SKM-1 (cell line): Measurements from ENCODE around the gene TMEM178B.

Experiments used
- DNase-seq: peaks from one replicate; lab custom pipeline; 2025; ENCODE audit not compliant: unreplicated experiment; lab: John Stamatoyannopoulos, UW

The TMEM178B gene

DNA sequence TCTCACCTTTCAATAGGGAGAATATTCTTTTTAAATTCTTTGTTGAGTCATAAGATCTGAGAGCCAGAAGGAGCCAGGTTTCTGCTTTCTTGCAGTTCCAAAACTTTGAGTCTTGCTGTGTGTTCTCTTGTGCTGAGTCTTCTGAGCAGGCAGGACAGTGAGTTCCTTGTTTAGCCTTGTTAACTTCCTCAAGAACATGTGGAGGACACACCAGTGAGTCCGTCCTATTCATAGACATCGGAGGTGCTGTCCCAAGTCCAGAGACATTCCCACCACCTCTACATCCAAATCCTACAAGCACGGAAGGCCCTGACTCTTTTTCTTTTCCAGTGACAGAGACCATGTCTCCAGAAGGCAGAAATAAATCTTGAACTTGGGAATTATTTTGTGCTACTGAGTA is 342.1 kb downstream of the TMEM178B start:
- DNase-seq = no peak

DNA sequence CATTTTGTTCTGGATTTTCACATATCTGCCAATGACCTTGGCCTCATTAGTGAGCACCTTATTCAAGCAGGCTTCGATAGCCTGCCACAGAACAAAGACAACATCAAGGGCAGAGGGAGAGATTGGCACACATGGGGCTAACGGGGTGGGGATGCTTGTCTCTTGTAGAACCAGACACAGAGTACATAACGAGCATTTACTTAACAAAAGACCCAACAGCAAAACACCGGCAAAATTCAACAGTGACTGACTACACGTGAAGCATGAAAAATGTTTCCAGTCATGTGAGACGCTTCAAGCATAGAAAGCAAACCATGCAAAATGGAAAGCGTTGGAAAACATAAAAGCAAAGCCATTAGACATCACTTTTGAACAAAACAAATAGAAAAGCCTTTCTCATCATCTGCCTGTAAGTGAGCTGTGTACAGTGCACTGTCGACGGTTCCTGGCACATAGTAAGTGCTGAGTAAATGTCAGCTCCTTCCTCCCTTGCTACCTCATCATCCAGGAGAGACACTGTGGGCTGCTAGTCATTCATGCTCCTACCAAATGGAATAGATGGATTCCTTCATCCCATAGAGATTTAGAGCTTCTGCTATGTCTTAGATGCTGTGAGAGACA is 342.9 kb downstream of the TMEM178B start:
- no peak for DNase-seq

DNA sequence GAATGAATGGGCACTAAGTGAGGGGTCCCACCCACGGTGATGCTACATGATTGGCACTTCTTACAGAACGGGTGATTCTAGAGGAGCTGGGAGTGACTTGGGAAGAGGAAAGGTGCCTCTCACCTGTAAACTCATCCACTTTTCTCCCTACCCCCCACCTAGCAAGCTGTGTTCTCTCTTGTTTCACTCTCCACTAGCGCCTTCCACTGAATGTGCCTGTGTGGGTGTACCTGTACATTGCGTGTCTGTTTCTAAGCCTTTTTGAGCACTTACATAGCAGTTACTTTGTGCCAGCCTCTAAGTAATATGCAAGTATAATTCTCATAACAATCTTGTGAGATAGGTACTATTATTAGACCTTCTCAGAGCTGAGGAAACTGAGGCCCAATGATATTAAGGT is 343.6 kb downstream of the TMEM178B start:
- no peak for DNase-seq

DNA sequence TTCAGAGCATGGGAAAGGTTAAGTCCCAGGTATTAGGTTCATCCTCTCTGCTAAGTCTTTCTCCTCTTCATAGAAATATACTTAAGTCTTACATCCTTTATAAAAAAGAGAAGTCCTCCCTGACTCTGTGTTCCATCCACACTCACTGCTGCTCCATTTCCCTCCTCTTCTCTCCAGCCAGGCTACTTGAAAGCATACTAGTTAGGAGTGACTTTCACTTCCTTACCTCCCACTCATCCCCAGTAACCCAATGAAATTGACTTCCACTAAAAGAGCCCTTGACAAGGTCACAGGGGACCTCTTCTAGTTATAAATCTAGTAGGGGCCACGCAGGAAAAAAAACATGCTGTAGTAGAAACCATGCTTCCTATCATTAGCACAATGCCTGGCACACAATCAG is 344.2 kb downstream of the TMEM178B start:
- DNase-seq = no peak

DNA sequence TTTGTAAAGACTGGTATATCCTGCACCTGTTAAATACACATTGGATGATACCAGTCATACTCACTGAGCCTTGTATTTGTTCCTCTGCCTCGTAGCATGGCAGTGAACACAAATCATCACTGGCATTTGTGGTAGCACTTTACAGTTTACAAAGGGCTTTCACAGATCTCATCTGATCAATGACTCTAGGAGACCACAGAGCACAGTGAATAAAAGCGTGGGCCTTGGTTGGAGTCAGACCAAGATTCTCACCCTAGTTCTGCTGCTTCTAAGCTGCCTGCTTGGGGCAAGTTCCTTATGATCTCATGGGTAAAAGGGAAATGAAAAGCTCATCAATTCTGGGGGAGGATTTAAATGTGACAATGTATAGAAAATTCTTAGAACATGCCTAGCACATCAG is 347.4 kb downstream of the TMEM178B start:
- DNase-seq = no peak

DNA sequence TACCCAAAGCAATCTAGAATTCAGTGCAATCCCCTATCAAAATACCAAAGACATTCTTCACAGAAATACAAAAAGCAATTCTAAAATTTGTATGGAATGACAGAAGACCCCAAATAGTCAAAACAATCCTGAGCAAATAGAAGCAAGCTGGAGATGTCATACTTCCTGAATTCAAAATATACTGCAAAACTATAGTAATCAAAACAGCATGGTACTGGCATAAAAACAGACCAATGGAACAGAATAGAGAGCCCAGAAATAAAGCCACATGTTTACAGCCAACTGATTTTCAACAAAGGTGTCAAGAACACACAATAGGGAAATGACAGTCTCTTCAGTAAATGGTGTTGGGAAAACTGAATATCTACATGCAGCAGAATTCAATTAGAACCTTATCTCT is 353.3 kb downstream of the TMEM178B start:
- DNase-seq = no peak

DNA sequence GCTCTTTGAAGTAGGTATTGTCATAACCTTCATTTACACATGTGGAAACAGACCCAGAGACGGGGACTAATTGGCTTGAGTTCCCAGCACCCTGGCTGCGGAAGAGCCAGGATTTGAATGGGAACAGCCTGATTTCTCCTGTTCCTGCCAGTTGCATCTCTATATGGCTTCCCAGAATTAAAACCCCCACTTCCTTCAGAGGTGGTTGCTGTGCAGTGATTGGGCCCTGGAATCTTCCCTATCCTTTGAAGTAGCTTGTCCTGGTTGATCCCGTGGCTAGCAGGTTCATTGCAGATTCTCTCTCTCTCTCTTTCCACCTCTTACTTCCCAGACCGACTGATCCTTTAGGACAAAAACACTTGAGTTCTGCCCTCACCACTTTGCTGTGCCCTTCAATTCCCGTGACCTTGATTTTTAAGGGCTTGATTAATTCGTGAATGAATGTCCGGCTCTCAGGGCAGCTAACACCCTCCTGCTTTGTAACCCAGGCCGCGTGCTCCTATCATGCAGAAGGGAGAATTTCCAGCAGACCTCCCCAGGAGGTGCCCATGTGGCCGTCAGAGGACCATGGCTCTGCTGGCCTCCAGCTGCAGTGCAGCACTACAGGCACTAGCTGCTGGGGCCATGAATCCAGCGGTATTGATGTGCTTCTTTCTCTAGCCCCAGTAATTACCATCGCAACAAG is 356.7 kb downstream of the TMEM178B start:
- DNase-seq = no peak

DNA sequence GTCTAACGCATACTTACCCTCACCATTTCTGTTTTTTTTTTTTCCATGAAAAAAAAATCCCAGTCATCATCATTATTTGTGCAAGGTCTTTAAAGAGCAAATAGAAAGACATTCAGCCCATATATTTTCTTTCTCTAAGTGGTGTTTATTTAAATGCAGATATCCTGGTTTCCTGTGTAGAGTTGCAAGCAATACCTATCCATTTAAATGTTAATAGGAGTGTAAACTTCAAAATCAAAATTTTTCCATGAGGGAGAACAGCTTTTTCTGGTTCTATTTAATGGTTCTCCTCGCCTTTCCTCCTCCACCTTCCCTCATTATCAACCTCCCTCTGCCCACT is 357.2 kb downstream of the TMEM178B start:
- DNase-seq = no peak

DNA sequence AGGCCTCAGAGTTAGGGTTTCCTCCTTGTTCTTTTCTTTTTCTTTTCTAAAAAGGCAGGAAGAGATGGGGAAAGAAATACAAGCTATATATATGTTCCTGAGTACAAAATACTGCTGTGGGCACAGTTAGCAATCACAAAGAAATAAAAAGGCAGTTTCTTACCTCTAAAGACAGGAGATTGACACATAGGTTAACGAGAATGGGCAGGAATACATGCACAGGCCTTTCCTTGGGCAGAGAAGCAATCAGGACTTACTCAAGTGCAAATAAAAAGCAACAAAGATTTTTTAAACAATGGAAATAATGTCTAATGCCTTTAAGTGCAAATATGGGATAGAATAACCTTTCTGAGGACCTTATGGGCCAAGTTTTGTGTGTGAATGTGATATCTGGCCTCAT is 357.8 kb downstream of the TMEM178B start:
- DNase-seq = no peak

DNA sequence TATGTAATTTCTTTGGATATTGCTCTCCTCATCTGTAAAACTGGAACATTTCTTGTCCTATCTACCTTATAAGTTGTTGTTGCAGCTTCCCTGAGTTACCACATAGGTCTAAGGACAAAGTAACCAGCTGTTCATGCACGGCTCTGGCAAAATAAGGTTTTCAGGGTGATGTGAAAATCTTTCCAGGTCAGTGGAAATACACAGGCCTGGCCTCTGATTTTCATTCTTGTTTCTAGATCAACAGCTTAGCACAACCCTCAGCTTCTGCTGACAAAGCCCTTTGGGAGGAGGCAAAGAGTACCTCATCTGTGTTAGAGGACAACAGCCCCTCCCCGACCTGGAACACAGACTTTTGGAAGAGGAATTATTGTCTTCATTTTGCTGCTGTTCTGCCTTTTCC is 359.8 kb downstream of the TMEM178B start:
- DNase-seq = no peak

DNA sequence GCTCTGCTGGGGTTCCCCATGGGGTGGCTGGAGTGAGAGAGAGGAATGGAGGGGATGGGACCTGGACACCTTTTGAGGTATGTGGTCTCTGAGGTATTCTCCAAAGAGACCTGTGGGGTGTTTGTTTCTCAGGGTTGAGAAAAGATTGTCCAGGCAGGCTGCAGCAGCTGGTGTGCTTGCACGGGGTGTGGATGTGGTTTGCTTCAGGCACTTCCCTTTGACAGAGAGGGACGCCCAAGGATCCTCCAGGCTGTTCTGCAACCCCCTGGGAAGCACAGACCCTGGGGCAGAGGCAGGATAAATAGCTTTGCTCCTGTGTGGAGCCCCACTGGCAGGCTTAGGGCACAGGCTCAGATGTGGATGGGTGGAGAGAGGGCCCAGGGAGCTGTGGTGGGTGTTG is 362.3 kb downstream of the TMEM178B start:
- DNase-seq = no peak

DNA sequence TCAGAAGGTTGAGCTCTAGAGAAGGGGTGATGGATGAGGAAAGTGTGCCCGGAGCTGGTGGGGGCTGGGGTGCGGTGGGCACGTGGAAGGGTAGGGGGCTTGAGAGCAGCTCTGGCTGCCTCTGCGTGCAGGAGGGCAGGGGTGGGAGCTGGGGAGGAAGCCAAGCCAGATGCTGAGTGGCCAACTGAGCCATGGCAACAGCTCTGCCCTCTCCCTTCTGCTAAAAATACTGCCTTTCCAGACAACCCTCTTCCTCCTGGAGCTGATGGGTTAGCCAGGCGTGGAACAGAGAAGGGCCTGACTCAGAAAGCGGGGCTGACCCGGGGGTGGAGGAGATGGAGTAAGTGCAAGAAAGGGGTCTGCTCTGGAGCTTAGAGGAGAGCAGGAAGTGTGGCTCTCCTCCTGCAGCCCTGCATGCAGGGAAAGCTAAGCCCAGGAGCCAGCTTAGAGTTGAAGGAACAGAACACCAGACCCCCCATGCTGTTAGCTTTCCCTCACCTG is 362.8 kb downstream of the TMEM178B start:
- DNase-seq = no peak

DNA sequence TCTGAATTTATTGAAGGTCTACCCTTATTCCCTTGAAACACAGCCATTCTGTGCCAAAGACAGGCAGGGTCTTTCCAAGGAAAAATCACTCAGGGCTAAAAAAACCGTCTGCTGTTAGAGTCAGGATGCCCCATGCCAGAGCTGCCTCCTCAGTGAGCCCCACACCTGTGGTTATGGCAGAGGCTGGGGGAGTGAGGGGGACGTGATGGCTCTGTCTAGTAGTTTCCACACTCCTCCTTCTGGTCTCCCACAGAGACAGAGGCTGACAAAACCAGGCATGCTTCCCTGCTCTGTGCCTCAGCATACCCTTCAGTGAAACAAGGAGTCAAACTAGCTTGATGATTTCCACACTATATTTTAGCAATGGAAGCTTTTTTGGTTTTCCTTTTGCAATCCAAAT is 365.3 kb downstream of the TMEM178B start:
- DNase-seq = no peak

DNA sequence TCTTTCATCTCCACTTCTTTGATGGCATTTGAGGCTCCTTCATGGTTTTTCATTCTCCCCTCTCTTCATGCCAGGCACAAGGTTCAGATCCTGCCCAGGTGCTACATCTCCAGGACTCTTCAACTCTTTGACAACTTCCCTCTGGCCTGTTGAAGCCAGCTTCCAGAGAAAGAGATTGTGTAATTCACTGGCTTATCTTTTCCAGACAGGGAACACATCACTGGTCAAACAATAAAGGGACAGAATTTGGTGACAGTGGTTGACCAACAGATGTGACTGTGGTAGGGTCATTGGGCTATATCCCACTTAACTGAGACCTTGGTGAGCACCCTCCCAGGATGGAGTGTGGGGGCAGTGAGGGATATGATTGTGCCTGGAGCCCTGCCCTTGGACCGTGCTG is 365.9 kb downstream of the TMEM178B start:
- DNase-seq = no peak

DNA sequence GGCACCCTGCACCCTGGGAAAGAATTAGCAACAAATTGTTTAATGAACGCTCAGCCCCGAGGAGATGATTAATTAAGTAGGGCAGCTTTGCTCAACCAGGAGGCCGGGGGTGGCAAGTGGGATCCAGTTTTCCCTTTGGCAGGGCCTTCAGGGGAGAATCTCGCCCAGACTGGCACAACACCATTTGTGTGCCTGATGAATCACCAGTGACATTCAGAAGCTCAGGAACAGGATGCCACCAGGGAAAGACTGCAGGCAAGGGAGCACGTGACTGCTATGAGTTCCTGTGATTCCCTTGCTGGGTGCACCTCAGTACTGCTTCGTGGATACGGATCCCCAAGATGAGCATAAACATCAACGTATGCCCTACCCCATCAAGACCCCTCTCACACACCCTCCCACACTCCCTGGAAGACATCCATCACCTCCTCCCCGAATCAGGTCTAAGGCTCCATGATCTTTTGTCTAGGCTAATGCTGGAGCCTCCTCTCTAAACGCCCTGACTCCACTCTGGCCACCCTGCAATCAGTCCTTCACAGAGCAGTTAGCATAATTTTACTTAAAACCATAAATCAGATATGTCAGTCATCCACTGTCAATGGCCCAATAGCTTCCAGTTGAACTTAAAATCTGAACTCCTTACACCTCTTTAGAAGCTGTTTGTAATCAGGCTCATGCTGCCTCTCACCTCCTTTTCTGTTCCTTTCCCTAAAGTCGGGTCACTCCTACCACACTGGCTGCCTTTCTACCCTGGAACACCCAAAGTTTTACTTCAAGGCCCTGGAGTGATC is 368.2 kb downstream of the TMEM178B start:
- no peak for DNase-seq

DNA sequence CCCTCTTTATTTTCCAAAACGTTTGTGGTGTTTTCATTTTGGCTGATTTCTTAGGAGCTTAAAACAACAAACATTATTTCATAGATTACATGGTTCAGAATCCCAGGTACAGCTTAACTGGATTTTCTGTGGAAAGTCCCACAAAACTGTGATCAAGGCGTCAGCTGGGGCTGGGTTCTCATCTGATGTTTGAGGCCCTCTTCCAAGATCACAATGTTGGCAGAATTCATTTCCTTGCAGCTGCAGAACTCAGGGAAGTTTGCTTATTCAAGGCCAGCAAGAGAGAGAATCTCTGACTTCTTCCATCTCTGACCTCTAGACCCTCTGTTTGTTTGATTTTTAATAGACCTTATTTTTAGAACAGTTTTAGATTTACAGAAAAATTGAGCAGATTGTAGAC is 368.9 kb downstream of the TMEM178B start:
- DNase-seq = no peak

DNA sequence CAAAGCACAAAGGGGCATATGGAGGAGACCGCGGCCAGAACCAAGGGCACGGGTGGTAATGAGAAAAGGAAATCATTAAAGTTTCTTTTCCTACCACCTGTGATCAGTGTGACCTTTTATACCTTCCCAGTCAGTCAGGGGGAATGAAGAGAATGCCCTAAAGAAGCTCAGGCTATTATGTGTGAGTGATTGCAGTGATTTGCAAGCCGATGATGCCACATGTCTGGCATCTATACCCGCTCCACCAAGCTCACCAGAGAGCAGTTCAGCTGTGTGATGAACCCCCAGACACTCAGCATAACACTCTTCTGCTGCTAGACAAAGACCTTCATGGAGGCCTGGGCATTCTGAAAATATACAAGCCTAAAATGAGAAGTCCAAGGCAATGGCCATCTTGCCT is 371.1 kb downstream of the TMEM178B start:
- no peak for DNase-seq

DNA sequence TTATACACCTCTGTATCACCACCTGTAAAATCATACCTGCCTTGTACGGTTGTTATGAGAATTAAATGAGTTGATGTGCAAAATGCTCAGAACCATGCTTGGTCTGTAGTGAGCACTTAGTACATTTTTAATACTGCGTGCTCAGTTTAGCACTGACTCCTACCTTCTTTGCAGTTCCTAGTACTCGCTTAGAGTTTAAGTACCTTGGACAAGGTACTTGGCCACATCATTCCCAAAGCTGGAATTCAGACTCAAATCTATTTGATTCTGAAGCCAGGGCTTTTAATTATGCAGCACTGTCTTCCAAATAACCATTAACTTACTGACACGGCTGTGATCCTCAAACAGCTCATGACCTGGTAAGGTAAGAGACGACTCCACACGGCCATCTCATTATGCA is 377.4 kb downstream of the TMEM178B start:
- DNase-seq = no peak

DNA sequence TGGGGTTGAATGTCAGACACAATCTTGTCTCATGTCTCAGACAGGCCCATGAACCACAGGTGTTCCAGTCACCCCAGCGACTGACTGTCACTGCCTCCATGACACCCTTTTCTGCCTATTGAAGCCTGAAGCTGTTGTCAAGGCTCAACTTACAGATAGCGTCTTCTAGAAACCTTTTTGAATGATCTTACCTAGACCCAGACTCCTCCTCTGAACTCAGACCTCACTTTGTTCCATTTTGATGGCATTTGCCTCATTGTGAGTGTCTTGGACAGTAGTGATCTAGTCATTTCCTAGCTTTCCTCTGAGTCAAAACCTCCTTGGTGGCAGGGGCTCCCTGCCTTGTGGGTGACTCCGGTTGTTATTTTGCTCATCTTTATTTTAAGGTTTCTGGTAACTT is 379.0 kb downstream of the TMEM178B start:
- DNase-seq = no peak

DNA sequence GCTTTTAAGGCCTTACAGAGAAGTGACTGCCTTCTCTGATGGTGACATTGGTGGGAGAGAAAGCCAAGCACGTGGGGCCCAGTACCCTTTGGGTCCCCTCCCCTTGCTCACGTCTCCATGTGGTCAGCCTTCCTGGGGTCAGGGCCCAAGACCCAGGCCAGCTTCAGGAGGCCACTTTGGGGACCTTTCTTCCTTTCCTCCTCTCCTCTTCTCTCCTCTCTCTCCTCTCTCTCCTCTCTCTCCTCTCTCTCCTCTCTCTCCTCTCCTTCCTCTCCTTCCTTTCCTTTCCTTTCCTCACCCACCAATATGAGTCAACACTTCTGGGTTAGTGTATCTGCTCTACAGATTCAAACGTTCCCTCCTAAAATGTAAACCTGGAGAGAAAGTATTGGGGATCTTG is 380.5 kb downstream of the TMEM178B start:
- no peak for DNase-seq

DNA sequence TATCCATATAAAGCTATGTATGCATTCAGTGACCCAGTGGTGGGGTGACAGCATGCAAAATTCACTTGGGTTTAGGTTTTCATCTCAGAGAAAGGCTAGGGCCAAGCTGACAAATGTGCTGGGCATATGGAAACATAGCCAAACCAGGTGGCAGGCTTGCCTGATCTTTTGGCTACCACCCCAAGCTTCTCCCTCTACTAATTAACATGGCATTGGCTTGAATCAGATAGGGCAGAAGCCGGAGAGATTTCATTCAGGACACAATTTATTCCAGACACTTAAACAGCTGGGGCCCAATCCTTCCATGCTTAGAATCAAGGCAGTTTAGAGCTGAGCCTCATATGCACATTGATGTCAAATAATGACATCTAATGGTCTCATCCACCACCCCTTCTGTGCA is 381.9 kb downstream of the TMEM178B start:
- no peak for DNase-seq

DNA sequence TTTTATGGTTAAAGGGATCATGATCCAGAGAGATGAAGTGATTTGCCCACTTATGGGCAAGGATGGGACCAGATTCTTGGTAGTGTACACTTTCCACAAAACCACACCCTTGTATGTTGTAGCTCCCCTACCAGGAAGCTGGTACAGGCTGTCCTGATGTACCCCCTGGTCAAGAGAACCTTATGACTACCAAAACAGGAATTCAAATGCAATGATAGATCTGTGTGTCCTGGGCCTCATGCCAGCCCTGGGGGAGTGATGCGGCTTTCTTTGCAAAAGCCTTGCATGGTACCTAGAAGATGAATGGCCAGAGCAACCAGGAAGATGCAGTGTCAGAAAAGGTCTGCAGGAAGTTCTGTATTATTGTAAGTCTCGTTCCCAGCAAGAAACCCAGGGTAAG is 382.4 kb downstream of the TMEM178B start:
- DNase-seq = no peak
